Astrocyte of the spinal cord (primary cell): ENCODE results near the gene TMPRSS7.

Experiments
- DNase-seq: peaks from one replicate; pipeline ENCODE4 v3.0.0; 2011; ENCODE audit warnings: low read depth, low spot score
- H3K4me3 ChIP-seq: 2 replicates; pipeline ENCODE4 v1.5.1; 2011; ENCODE audit warnings: low read depth, mild to moderate bottlenecking, low read length, moderate library complexity
- in situ Hi-C: cut with HindIII; loops from 2 replicates; pipeline ENCODE4 v1.10.0; 2017; ENCODE audit warnings: low sequenced_read_pairs
- TF ChIP-seq, protein P1 (sequence below): IDR thresholded peaks from 2 replicates; pipeline ENCODE4 v1.5.1; 2012; ENCODE audit warnings: low read depth, mild to moderate bottlenecking, low read length, inconsistent platforms

TMPRSS7 gene

DNA sequence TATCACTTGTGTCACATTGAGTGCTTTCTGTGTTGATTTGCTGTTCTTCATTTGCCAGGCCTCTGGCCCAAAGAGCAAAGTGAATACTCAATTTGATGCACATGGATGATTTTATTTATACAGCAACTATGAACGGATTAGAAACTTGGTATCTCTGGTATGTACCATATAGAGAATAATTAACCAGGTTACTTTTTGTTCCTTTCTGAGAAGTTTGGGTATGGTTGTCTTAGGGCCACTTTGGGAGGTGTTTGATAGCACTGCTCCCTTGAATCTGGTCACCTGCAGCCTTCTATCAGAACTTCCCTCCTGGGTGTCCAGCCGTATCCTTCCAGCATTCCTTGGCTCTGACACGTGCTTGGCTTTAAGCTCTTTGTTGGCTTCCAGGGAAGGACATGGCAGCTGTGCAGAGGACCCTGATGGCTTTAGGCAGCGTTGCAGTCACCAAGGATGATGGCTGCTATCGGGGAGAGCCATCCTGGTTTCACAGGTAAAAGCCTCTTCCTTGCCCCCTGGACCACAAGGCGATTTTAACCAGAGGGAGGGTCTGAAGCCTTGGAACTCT lies 23.1 kb upstream of the TMPRSS7 start:
- in situ Hi-C loops = no loop called here
- DNase-seq = no peak
- TF ChIP-seq, protein P1, sequence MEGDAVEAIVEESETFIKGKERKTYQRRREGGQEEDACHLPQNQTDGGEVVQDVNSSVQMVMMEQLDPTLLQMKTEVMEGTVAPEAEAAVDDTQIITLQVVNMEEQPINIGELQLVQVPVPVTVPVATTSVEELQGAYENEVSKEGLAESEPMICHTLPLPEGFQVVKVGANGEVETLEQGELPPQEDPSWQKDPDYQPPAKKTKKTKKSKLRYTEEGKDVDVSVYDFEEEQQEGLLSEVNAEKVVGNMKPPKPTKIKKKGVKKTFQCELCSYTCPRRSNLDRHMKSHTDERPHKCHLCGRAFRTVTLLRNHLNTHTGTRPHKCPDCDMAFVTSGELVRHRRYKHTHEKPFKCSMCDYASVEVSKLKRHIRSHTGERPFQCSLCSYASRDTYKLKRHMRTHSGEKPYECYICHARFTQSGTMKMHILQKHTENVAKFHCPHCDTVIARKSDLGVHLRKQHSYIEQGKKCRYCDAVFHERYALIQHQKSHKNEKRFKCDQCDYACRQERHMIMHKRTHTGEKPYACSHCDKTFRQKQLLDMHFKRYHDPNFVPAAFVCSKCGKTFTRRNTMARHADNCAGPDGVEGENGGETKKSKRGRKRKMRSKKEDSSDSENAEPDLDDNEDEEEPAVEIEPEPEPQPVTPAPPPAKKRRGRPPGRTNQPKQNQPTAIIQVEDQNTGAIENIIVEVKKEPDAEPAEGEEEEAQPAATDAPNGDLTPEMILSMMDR = no peak
- H3K4me3 ChIP-seq = no peak overlapping the region

DNA sequence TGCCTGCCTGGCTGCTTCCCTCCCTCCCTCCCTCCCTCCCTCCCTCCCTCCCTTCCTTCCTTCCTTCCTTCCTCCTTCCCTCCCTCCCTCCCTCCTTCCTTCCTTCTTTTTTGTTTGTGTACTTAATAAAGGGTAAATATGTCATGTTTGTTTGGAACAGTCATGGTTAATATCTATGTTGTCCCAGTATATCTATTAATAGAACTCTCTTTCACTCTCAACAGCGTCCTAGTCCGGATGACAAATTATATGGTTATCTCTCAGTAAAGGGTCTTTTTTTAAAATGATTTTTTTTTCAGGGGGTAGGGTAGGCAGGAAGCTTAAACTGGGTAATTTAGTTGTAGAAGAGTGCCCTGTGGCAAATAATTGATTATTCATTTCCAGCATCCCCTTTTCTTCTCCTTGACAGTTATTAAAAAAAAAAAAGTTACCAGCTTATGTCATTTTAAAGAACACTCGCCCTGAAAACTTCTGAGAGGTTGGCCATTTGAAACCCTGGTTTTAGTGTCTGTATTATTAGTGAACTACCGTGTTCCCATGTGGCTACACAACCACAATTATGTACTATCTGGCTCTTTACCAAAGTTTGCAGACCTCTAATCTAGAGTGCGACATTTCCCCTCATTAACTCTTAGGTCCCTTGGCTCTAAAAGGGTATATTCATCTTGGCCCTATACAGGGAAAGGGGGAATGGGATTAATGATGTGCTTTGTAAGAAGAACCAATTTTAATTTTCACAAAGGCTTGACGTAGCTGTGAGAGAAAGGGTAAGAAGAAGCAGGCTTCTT lies 22.1 kb upstream of the TMPRSS7 start:
- no peak overlapping the region for H3K4me3 ChIP-seq
- no peak for DNase-seq
- in situ Hi-C loops = no loop called here
- TF ChIP-seq, protein P1 = no peak

DNA sequence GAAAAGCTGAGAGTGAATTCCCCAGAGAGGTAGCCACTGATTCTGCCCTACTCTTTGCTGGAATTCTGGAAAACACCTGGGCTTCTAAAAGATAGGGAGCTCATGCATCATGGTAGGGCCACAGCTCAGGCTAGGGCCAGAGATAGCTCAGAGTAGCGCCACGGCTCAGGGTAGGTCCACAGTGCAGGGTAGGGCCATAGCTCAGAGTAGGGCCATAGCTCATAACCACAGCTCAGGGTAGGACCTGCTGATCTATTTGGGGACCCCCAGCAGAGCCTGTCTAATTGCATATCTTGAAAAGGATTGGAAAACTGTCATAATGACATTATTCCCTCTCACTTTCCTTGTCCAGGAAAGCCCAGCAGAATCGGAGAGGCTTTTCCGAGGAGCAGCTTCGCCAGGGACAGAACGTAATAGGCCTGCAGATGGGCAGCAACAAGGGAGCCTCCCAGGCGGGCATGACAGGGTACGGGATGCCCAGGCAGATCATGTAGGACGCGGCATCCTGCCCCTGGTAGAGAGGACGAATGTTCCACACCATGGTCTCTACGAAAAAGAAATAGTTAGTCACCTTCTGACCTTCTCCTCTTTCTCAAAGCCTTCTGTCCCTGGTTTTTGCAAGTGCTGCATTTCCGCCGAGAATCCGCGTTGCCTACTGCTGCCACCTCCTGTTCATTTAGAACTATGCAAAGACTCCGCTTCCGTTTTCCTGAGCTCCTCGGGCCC lies 21.3 kb upstream of the TMPRSS7 start:
- DNase-seq = peak; percentile 76
- TF ChIP-seq, protein P1 = peak; percentile 81
- no peak overlapping the region for H3K4me3 ChIP-seq
- in situ Hi-C loops = no loop called here

DNA sequence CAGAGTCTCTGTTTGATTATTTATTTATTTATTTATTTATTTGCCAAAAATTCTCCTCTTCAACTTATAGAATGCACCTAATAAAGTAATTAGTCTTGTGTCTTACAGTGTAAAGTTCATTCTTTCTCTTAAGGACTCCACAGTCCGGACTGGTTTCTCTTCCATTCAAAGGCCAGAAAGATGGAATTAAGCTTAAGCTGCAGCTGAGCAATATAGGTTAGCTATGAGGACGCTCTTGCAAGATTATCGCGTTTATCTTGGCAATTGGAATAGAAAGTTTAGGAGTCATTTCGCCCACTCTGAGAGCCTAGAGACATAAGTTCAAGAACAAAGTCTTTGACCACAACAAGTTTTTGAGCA lies 20.8 kb upstream of the TMPRSS7 start:
- no peak overlapping the region for H3K4me3 ChIP-seq
- TF ChIP-seq, protein P1 = no peak
- DNase-seq = no peak
- in situ Hi-C loops = no loop called here

DNA sequence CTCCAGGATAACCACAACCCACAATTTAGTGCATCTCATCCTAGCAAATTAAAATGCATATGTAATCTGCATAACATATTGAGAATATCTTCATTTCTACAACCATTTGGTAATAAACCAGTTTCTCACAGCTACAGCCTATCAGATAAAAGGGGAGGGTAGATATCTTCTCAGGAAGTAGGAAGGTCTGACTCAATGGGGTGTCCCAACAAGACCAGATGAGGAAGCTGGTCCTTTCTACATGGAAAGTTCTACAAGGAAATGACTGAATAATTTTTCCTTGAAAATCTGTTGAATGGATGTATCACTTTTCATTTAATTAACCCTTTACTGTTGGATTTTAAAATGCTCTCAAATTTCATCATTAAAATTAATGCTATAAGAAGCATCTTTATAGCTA lies 17.4 kb upstream of the TMPRSS7 start:
- in situ Hi-C loops = no loop called here
- TF ChIP-seq, protein P1 = no peak
- no peak for DNase-seq

DNA sequence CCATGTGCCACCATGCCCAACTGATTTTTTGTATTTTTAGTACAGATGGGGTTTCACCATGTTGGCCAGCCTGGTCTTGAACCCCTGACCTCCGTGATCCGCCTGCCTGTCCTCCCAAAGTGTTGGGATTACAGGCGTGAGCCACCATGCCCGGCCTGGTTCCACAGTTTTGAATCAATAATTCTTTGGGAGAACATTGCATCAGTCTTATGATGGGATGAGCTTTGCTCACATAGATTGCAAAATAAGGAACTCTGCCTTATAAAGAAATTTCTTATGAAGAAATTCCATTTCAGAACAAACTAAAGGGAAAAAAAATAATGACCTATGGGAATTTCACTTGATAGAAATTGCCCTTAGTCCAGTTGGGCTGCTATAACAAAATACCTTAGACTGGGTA lies 15.8 kb upstream of the TMPRSS7 start:
- no peak for DNase-seq
- TF ChIP-seq, protein P1 = no peak
- no peak overlapping the region for H3K4me3 ChIP-seq
- in situ Hi-C loops = no loop called here

More for the DNA sequence above, 17.4 kb upstream of the TMPRSS7 start:
- no peak overlapping the region for H3K4me3 ChIP-seq
